Activated CD4-positive, alpha-beta T cell treated with anti-CD3 and anti-CD28 coated beads for 36 hours (primary cell): ENCODE results near the gene LTK. TPM values are rescaled to one million over a fixed set of nuclear protein-coding genes. Genes with fewer than 3 reads are reported as not detected.

Experiments
- ATAC-seq: fragments of 200-7000 bp; cut with Tn5 transposase; one replicate; pipeline ENCODE4 v1.10.0; 2021; ENCODE audit warnings: mild to moderate bottlenecking, moderate library complexity
- CTCF ChIA-PET: fragments of 350-600 bp; sonication (Branson Sonifier 250); formaldehyde crosslinking; loops from one replicate; lab custom pipeline; 2021; ENCODE audit warnings: antibody characterized with exemption; lab: Charles Lee
- POLR2A ChIA-PET: fragments of 350-600 bp; sonication (Branson Sonifier 250); formaldehyde crosslinking; loops from one replicate; lab custom pipeline; 2021; ENCODE audit warnings: antibody characterized with exemption, inconsistent platforms; lab: Charles Lee
- DNase-seq: peaks from one replicate; pipeline ENCODE4 v3.0.0-alpha.2; 2020
- H3K27ac Mint-ChIP-seq: one replicate; pipeline ENCODE4 v1.8.0; 2021; ENCODE audit warnings: mixed read lengths
- H3K27me3 Mint-ChIP-seq: one replicate; pipeline ENCODE4 v1.8.0; 2021; ENCODE audit warnings: mixed read lengths
- H3K36me3 Mint-ChIP-seq: one replicate; pipeline ENCODE4 v1.8.0; 2021; ENCODE audit warnings: low read depth, mixed read lengths
- H3K4me1 Mint-ChIP-seq: one replicate; pipeline ENCODE4 v1.8.0; 2021; ENCODE audit warnings: mixed read lengths
- H3K4me3 Mint-ChIP-seq: one replicate; pipeline ENCODE4 v1.8.0; 2021; ENCODE audit warnings: mild to moderate bottlenecking, moderate library complexity, mixed read lengths
- H3K9me3 Mint-ChIP-seq: one replicate; pipeline ENCODE4 v1.8.0; 2021; ENCODE audit warnings: low read depth, mixed read lengths
- intact Hi-C, 2 experiments: fragments of 100-400 bp; cut with DNase I in 1 of 2; cut with micrococcal nuclease in 1 of 2; formaldehyde crosslinking; loops; one replicate each; pipeline versions ENCODE4 v1.14.2 to v1.15.1; 2022 to 2024; cut with DNase I, micrococcal nuclease
- total RNA-seq, 2 experiments: library from RNA; stranded (reverse); gene quantifications; one replicate each; pipeline ENCODE4 v1.2.3, GENCODE V29; 2021

LTK gene
- total RNA-seq, 2 experiments from 2014 or later = 0.11 TPM; not detected in 1

DNA sequence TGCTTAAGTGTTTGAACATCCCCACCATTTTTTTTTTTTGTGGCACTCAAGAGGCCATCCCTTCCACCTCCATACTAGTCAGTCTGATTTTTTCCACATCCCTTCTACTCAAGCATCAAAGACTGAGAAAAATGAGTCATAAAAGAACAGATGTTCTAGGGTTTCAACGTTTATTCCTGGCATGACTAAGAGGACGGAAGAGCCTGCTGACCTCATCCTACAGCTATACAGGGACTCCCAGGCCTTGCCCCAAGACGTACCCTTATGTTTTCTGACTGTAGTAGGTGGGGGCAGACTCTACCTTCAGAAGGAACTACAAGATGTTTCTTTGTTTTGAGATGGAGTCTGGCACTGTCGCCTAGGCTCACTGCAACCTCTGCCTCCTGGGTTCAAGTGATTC lies 23.3 kb downstream of the LTK start:
- peak; percentile 64 for ATAC-seq
- H3K36me3 Mint-ChIP-seq = peaks cover 2% of the 10 kb centered on the region
- H3K4me1 Mint-ChIP-seq = peaks cover 45% of the 10 kb centered on the region
- peak; percentile 68 for DNase-seq
- ChIA-PET CTCF (interaction anchor here (1.8 kb wide), 1 partner anchor 12 kb away, joined by 3 read pairs; no protein-coding TSS in a partner anchor), POLR2A (interaction anchor here (0.5 to 0.8 kb wide), 3 partner anchors 20 to 726 kb away, joined by 3 to 6 read pairs (median 3); partner anchors contain the start of genes GCHFR and RPAP1)
- peaks cover 2% of the 10 kb centered on the region for H3K9me3 Mint-ChIP-seq
- H3K4me3 Mint-ChIP-seq = no peak overlapping the region
- H3K27ac Mint-ChIP-seq = peak overlapping the region; percentile 59
- H3K27me3 Mint-ChIP-seq = peaks cover 25% of the 10 kb centered on the region
- intact Hi-C loops = loop anchor here (1.0 to 5.0 kb wide), 5 partner anchors 52 to 1087 kb away; partner anchors contain the start of genes GANC (in 1 of the 2), RPAP1 (in 1 of the 2), STARD9 (in 1 of the 2) and TMEM87A (in 1 of the 2)

DNA sequence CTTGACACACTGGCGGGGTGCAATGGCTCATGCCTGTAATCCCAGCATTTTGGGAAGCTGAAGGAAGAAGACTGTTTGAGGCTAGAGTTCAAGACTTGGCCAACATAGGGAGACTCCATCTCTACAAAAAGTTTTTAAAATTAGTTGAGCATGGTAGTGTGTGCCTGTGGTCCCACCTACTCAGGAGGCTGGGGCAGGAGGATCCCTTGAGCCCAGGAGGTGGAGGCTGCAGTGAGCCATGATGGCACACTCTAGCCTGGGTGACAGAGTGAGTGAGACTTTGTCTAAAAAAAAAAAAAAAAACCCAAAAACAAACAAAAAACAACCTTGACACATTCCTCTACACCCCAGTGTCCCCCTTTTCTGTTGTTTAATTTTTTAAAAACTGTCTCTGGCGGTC lies 24.0 kb downstream of the LTK start:
- Mint-ChIP-seq H3K27ac (peak overlapping the region; percentile 59), H3K4me3 (no peak overlapping the region), H3K36me3 (peaks cover 2% of the 10 kb centered on the region), H3K27me3 (peaks cover 22% of the 10 kb centered on the region), H3K9me3 (peaks cover 2% of the 10 kb centered on the region), H3K4me1 (peaks cover 42% of the 10 kb centered on the region)
- ChIA-PET POLR2A (no interaction called here), CTCF (interaction anchor here (1.8 kb wide), 1 partner anchor 12 kb away, joined by 3 read pairs; no protein-coding TSS in a partner anchor)
- DNase-seq (no peak), ATAC-seq (no peak)
- intact Hi-C loops = loop anchor here (1.0 to 5.0 kb wide), 5 partner anchors 53 to 1088 kb away; partner anchors contain the start of genes GANC (in 1 of the 2), RPAP1 (in 1 of the 2), STARD9 (in 1 of the 2) and TMEM87A (in 1 of the 2)

GRCh38 chr15:41487802-41488201 lies 25.8 kb downstream of the LTK start:
- no peak for ATAC-seq
- H3K4me1 Mint-ChIP-seq = peaks cover 49% of the 10 kb centered on the region
- peaks cover 2% of the 10 kb centered on the region for H3K36me3 Mint-ChIP-seq
- intact Hi-C loops = no loop called here
- DNase-seq = peak; percentile 56
- peak overlapping the region; percentile 44 for H3K27ac Mint-ChIP-seq
- POLR2A ChIA-PET = no interaction called here
- H3K27me3 Mint-ChIP-seq = peaks cover 21% of the 10 kb centered on the region
- peaks cover 2% of the 10 kb centered on the region for H3K9me3 Mint-ChIP-seq
- peak overlapping the region; percentile 41 for H3K4me3 Mint-ChIP-seq
- CTCF ChIA-PET = no interaction called here

DNA sequence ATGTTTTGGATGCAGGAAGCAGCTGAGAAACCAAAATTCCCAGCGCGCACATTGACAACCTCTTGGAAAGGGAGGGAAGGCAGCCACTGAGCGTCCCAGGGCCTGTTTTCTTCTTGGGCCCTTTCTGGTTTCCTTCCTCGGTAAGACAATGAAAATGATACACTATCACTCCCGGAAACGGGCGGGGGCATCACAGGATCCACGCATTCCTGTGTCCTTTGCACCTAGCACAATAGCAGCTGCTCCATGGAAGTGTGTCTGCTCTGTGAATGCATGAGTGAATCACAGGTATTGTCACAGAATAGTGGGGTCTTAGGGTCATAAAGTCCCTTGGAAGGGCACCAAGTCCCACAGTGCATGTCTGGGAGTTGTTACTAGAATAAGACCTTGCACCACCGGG lies 26.2 kb downstream of the LTK start:
- peaks cover 2% of the 10 kb centered on the region for H3K36me3 Mint-ChIP-seq
- CTCF ChIA-PET = no interaction called here
- H3K27ac Mint-ChIP-seq = no peak overlapping the region
- no peak overlapping the region for H3K4me3 Mint-ChIP-seq
- DNase-seq (no peak), ATAC-seq (no peak)
- H3K4me1 Mint-ChIP-seq = peaks cover 48% of the 10 kb centered on the region
- H3K27me3 Mint-ChIP-seq = peaks cover 17% of the 10 kb centered on the region
- intact Hi-C loops = no loop called here
- POLR2A ChIA-PET = no interaction called here
- peaks cover 2% of the 10 kb centered on the region for H3K9me3 Mint-ChIP-seq

DNA sequence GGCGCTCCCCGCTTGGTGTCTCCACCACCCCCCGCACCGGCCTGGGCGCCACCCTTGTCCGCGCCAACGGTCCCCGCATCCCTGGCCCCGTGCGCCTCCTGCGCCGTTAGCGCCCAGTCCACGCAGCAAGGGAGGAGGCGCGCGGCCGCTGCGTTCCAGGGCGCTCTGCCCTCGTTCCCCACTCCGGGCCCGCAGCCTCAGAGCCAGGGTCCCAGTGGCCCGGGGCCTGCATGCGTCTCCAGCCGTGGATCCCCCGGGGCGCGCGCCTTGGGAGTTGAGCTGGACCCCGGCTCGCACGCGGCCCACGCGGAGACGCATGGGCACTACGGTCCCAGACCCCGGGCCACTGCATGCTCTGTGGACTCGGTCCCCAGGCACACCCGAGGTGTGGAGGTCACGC lies 27.3 kb downstream of the LTK start:
- Mint-ChIP-seq H3K9me3 (peaks cover 2% of the 10 kb centered on the region), H3K27ac (no peak overlapping the region), H3K4me1 (peaks cover 41% of the 10 kb centered on the region), H3K27me3 (peaks cover 7% of the 10 kb centered on the region), H3K36me3 (peaks cover 5% of the 10 kb centered on the region), H3K4me3 (no peak overlapping the region)
- ChIA-PET CTCF (no interaction called here), POLR2A (no interaction called here)
- intact Hi-C loops = no loop called here
- ATAC-seq = no peak
- DNase-seq = no peak

GRCh38 chr15:41484937-41485625 lies 28.5 kb downstream of the LTK start:
- H3K9me3 Mint-ChIP-seq = no peaks in the 10 kb centered on the region
- H3K36me3 Mint-ChIP-seq = peaks cover 16% of the 10 kb centered on the region
- DNase-seq = no peak
- intact Hi-C loops = no loop called here
- ChIA-PET POLR2A (interaction anchor here (0.6 kb wide), 1 partner anchor 941 kb away, joined by 4 read pairs; no protein-coding TSS in a partner anchor), CTCF (interaction anchor here (0.7 to 1.7 kb wide), 2 partner anchors 19 to 88 kb away, joined by 3 to 9 read pairs; no protein-coding TSS in a partner anchor)
- H3K27ac Mint-ChIP-seq = no peak overlapping the region
- peaks cover 3% of the 10 kb centered on the region for H3K27me3 Mint-ChIP-seq
- H3K4me1 Mint-ChIP-seq = peaks cover 30% of the 10 kb centered on the region
- ATAC-seq = no peak
- no peak overlapping the region for H3K4me3 Mint-ChIP-seq

- ChIA-PET CTCF (interaction anchor here (1.3 to 1.7 kb wide), 2 partner anchors 18 to 22 kb away, joined by 3 to 9 read pairs; no protein-coding TSS in a partner anchor), POLR2A (no interaction called here)
- intact Hi-C loops = no loop called here
- Mint-ChIP-seq H3K9me3 (no peaks in the 10 kb centered on the region), H3K27me3 (peaks cover 3% of the 10 kb centered on the region), H3K4me3 (peak overlapping the region; percentile 11), H3K27ac (peak overlapping the region; percentile 21), H3K36me3 (peaks cover 25% of the 10 kb centered on the region), H3K4me1 (peaks cover 21% of the 10 kb centered on the region)
- peak; percentile 37 for DNase-seq
- peak; percentile 34 for ATAC-seq
Observed at GRCh38 chr15:41483519-41483918, 30.1 kb downstream of the LTK start.

DNA sequence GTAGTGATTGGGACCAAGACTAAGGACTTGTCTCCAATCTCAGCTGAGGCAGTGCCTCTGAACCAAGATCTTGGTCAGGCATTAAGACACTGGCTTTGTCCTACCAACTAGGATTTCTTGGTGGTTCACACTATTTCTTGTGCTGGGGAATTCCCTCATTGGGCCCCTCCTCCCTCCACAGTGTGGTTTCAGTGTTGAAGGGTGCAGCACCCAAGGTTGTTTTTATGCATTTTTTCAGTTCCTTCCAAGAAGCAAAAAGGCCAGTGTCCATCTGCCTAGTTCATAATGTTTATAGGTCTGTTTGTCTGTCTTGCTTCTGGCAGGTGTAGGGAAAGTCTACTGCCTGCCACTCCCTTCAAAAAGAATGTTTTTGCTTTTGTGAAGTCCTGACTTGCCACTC lies 30.5 kb downstream of the LTK start:
- Mint-ChIP-seq H3K36me3 (peaks cover 27% of the 10 kb centered on the region), H3K4me1 (peaks cover 18% of the 10 kb centered on the region), H3K27me3 (peaks cover 3% of the 10 kb centered on the region), H3K4me3 (no peak overlapping the region), H3K9me3 (no peaks in the 10 kb centered on the region), H3K27ac (peak overlapping the region; percentile 21)
- intact Hi-C loops = no loop called here
- ATAC-seq = peak; percentile 82
- peak; percentile 70 for DNase-seq
- ChIA-PET CTCF (interaction anchor here (1.3 kb wide), 1 partner anchor 23 kb away, joined by 3 read pairs; no protein-coding TSS in a partner anchor), POLR2A (no interaction called here)

- CTCF ChIA-PET = interaction anchor here (0.7 to 0.9 kb wide), 4 partner anchors 16 to 328 kb away, joined by 3 read pairs; no protein-coding TSS in a partner anchor
- Mint-ChIP-seq H3K27me3 (no peaks in the 10 kb centered on the region), H3K36me3 (peaks cover 30% of the 10 kb centered on the region), H3K4me3 (no peak overlapping the region), H3K27ac (no peak overlapping the region), H3K4me1 (peaks cover 13% of the 10 kb centered on the region), H3K9me3 (no peaks in the 10 kb centered on the region)
- DNase-seq (no peak), ATAC-seq (no peak)
- POLR2A ChIA-PET = no interaction called here
- intact Hi-C loops = no loop called here
Observed at GRCh38 chr15:41482110-41482877, 31.3 kb downstream of the LTK start.

- ATAC-seq (no peak), DNase-seq (no peak)
- no peaks in the 10 kb centered on the region for H3K9me3 Mint-ChIP-seq
- CTCF ChIA-PET = interaction anchor here (0.6 to 2.8 kb wide), 4 partner anchors 10 to 1158 kb away, joined by 3 to 15 read pairs (median 3); no protein-coding TSS in a partner anchor
- POLR2A ChIA-PET = no interaction called here
- H3K4me3 Mint-ChIP-seq = no peak overlapping the region
- H3K27ac Mint-ChIP-seq = no peak overlapping the region
- no peaks in the 10 kb centered on the region for H3K27me3 Mint-ChIP-seq
- intact Hi-C loops = no loop called here
- peaks cover 41% of the 10 kb centered on the region for H3K36me3 Mint-ChIP-seq
- H3K4me1 Mint-ChIP-seq = peaks cover 19% of the 10 kb centered on the region
Observed at GRCh38 chr15:41480396-41481140, 33.1 kb downstream of the LTK start.
